NCI-H82 treated with DMSO at 0.1 percent for 48 hours (cell line): ENCODE results near the gene TSPYL4.
"Not testable (repeated sequence)": the region's sequence is repeated elsewhere in the genome, so short reads cannot be mapped to it uniquely, and the experiment has no call there.

Experiments
- DNase-seq: peaks from one replicate; lab custom pipeline; 2025; ENCODE audit not compliant: unreplicated experiment; lab: John Stamatoyannopoulos, UW

Gene TSPYL4

GRCh38 chr6:116253505-116254296 lies at the start of gene TSPYL4:
Gene TSPYL4, minus strand, starts transcription at chr6:116254075. Its CDS starts 67 bp downstream, at chr6:116254008.
- DNase-seq = peak; percentile 91

GRCh38 chr6:116301104-116301503 lies 47.2 kb upstream of the TSPYL4 start:
- DNase-seq = no peak

- DNase-seq = no peak
Observed at GRCh38 chr6:116300566-116300965, 46.7 kb upstream of the TSPYL4 start.

- DNase-seq = no peak
Observed at GRCh38 chr6:116298973-116299372, 45.1 kb upstream of the TSPYL4 start.

GRCh38 chr6:116298273-116298672 lies 44.4 kb upstream of the TSPYL4 start:
- DNase-seq = no peak

- DNase-seq = no peak
Observed at GRCh38 chr6:116292553-116292952, 38.7 kb upstream of the TSPYL4 start.

- no peak for DNase-seq
Observed at GRCh38 chr6:116291701-116292396, 38.0 kb upstream of the TSPYL4 start.

- DNase-seq = no peak
Observed at GRCh38 chr6:116290799-116291198, 36.9 kb upstream of the TSPYL4 start.

GRCh38 chr6:116289876-116290275 lies 36.0 kb upstream of the TSPYL4 start:
- no peak for DNase-seq

GRCh38 chr6:116287689-116288282 lies 33.9 kb upstream of the TSPYL4 start:
- peak; percentile 35 for DNase-seq

- no peak for DNase-seq
Observed at GRCh38 chr6:116286773-116287358, 33.0 kb upstream of the TSPYL4 start.

GRCh38 chr6:116284984-116285383 lies 31.1 kb upstream of the TSPYL4 start:
- not testable (repeated sequence) for DNase-seq

- DNase-seq = no peak
Observed at GRCh38 chr6:116283191-116283590, 29.3 kb upstream of the TSPYL4 start.

GRCh38 chr6:116282698-116283097 lies 28.8 kb upstream of the TSPYL4 start:
- no peak for DNase-seq

- no peak for DNase-seq
Observed at GRCh38 chr6:116280933-116281316, 27.1 kb upstream of the TSPYL4 start.

GRCh38 chr6:116280161-116280932 lies 26.5 kb upstream of the TSPYL4 start:
- DNase-seq = no peak

- DNase-seq = peak; percentile 89
Observed at GRCh38 chr6:116279232-116280160, 25.6 kb upstream of the TSPYL4 start, which contains the start of gene TSPYL1. Gene TSPYL1, minus strand, starts transcription at chr6:116279930. Its CDS starts 100 bp downstream, at chr6:116279830.

- DNase-seq = no peak
Observed at GRCh38 chr6:116278854-116279231, 25.0 kb upstream of the TSPYL4 start.

GRCh38 chr6:116278481-116278829 lies 24.6 kb upstream of the TSPYL4 start:
- DNase-seq = no peak

- no peak for DNase-seq
Observed at GRCh38 chr6:116277124-116277523, 23.2 kb upstream of the TSPYL4 start.
